RWPE1 (cell line): ENCODE results near the gene TSG101.

Source experiments
- CTCF ChIA-PET: fragments of 350-600 bp; sonication (Branson Sonifier 250); formaldehyde crosslinking; extraction: SDS; loops from one replicate; lab custom pipeline; 2021; lab: Yijun Ruan, JAX
- POLR2A ChIA-PET: fragments of 400-600 bp; formaldehyde crosslinking; extraction: SDS; loops from one replicate; lab custom pipeline; 2020; ENCODE audit warnings: antibody characterized with exemption; ENCODE audit not compliant: low non-redundant PET; lab: Yijun Ruan, JAX
- DNase-seq: peaks from one replicate; pipeline ENCODE4 v3.0.0; 2012; ENCODE audit warnings: low spot score
- H3K27ac ChIP-seq: fragments of 450-650 bp; 2 replicates; pipeline ENCODE4 v1.5.1; 2017
- CTCF ChIP-seq: fragments of 450-650 bp; conservative IDR thresholded peaks from 2 replicates; pipeline ENCODE4 v1.5.1; 2017; ENCODE audit warnings: low read depth, mild to moderate bottlenecking

Gene TSG101

GRCh38 chr11:18526130-18526520 lies 617 bp downstream of the TSG101 start:
- ChIA-PET CTCF (interaction anchor here (0.6 kb wide), 1 partner anchor 69 kb away, joined by 4 read pairs; no protein-coding TSS in a partner anchor), POLR2A (interaction anchor here (0.5 to 0.6 kb wide), 2 partner anchors 22 to 119 kb away, joined by 3 to 5 read pairs; no protein-coding TSS in a partner anchor)
- H3K27ac ChIP-seq = peak overlapping the region; percentile 88
- DNase-seq = no peak
- TF ChIP-seq CTCF = no peak

GRCh38 chr11:18524248-18524647 lies 2.5 kb downstream of the TSG101 start:
- no peak overlapping the region for H3K27ac ChIP-seq
- CTCF ChIA-PET = no interaction called here
- POLR2A ChIA-PET = no interaction called here
- no peak for TF ChIP-seq CTCF
- no peak for DNase-seq

DNA sequence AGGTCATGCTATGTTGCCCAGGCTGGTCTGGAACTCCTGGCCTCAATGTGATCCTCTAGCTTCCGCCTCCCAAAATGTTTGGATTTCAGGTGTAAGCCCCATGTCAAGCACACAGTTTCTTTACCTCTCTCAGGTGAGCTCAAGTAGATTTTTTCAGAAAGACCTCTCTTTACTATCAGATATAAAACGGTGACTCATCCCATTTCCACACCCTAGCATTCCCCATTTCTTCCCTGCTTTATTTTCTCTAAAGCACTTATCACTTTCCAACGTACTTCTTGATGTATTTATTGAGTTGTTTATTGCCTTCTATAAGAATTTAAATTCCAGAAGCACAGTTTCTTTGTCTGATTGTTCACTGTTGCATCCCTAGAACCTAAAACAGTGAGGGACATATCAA lies 3.7 kb downstream of the TSG101 start:
- ChIA-PET POLR2A (no interaction called here), CTCF (interaction anchor here (0.5 to 0.6 kb wide), 2 partner anchors 268 to 1336 kb away, joined by 4 read pairs; no protein-coding TSS in a partner anchor)
- TF ChIP-seq CTCF = no peak
- DNase-seq = peak; percentile 30
- no peak overlapping the region for H3K27ac ChIP-seq

DNA sequence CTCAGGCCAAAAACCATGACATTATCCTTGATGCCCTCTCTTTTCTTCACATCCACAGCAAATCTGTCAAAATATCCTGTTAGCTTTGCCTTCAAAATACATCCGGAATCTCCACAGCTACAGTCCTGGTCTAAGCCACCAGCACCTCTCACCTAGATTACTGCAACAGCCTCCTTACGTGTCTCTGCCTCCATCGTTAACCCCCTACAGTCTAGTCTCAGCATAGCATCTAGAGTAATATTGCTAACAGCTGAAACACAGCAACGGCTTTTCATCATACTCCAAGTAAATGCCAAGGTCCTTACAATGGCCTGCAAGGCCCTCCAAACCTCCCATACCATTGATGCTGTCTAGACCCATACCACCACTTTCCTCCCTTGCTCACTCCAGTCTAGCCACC lies 4.4 kb downstream of the TSG101 start:
- no peak for TF ChIP-seq CTCF
- ChIA-PET POLR2A (no interaction called here), CTCF (interaction anchor here (0.6 kb wide), 1 partner anchor 267 kb away, joined by 4 read pairs; no protein-coding TSS in a partner anchor)
- H3K27ac ChIP-seq = no peak overlapping the region
- no peak for DNase-seq

- H3K27ac ChIP-seq = no peak overlapping the region
- no peak for TF ChIP-seq CTCF
- DNase-seq = no peak
- ChIA-PET POLR2A (no interaction called here), CTCF (no interaction called here)
Measured at GRCh38 chr11:18521122-18521521, 5.6 kb downstream of the TSG101 start.

DNA sequence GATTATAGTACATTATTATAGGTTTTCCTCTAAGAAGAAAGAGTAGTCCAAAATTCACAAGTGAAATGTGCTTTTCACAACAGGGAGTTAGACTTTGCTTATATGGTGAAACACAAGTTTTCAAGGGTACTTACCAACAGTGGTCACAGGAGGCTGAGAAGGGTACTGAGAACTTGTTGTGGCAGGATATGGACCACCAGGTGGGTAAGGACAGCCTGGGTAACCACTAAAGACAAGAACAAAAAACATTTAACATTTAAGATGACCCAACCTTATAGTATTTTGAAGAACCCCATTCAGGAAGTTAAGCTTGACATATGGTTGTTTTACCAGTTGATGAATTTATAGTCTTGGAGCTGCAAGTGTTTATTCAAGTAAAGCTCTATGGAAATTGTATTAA lies 24.4 kb downstream of the TSG101 start:
- no peak for DNase-seq
- POLR2A ChIA-PET = no interaction called here
- no peak overlapping the region for H3K27ac ChIP-seq
- CTCF ChIA-PET = no interaction called here
- no peak for TF ChIP-seq CTCF
